UCSD-AML1 (cell line): ENCODE data around the gene HIGD1C.

Source experiments
- DNase-seq: peaks from one replicate; lab custom pipeline; 2025; ENCODE audit not compliant: unreplicated experiment; lab: John Stamatoyannopoulos, UW

Gene HIGD1C

GRCh38 chr12:51017452-51017851 is 65.1 kb downstream of the HIGD1C start:
- DNase-seq: no peak

GRCh38 chr12:51018956-51019355 is 66.6 kb downstream of the HIGD1C start:
- no peak for DNase-seq

GRCh38 chr12:51019927-51020326 is 67.6 kb downstream of the HIGD1C start:
- DNase-seq: no peak
